Measurements from ENCODE around the gene MYL7.
"Not testable (repeated sequence)": the region's sequence is repeated elsewhere in the genome, so short reads cannot be mapped to it uniquely, and the experiment has no call there.

The MYL7 gene

DNA sequence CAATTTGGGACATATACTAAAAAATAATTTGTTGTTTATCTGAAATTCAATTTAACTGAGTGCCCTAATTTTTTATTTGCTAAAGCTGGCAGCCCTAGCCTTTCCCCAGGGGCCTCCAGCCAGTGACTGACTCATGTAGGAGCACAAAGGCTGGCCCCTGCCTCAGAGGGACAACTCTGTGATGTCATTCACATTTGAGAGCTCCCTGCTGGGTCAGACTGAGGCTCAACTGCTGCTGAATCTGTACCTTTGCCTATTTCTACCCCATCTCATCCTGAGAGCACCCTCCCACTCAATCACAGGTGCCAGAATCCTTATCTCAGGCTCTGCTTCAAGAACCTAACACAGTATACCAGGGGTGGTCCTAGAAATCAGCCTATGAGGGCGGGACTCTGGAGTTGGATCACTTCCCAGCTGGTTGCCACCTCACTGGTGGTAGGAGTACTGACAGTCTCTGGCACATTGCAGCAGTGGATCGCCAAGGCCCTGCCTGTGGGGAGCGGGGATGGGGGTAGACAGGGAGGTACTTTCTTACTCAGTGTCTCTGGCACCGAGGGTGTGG is 36.5 kb upstream of the MYL7 start:
- Histone ChIP-seq H4K20me1 (ENCODE audit: control insufficient read depth, insufficient read depth, low read depth, low read length) (no peaks in the 10 kb centered on the region), H3K9me2 (replicated peaks; ENCODE audit: control insufficient read depth, low read length) (no peaks in the 10 kb centered on the region), H3F3A (ENCODE audit: control insufficient read depth, insufficient read depth) (no peaks in the 10 kb centered on the region), H3K27me3 (ENCODE audit: control insufficient read depth, low read length) (peaks cover 56% of the 10 kb centered on the region), H3K36me3 (ENCODE audit: control insufficient read depth, low read length) (no peaks in the 10 kb centered on the region), H3K27ac (ENCODE audit: low read depth, low read length) (no peak overlapping the region), H3K4me2 (ENCODE audit: low read length) (no peak overlapping the region), H3K9me3 (ENCODE audit: control insufficient read depth, insufficient read depth, low read length) (peaks cover 10% of the 10 kb centered on the region), H3K4me1 (ENCODE audit: control insufficient read depth, low read length) (no peaks in the 10 kb centered on the region), H3K79me2 (ENCODE audit: control insufficient read depth, low read length) (no peaks in the 10 kb centered on the region), H3K4me3 (ENCODE audit: low read length) (no peak overlapping the region)
- no peak for TF ChIP-seq EZH2phosphoT487 (IDR thresholded peaks at IDR 0.05; ENCODE audit: borderline replicate concordance, low read length)
- no peak for TF ChIP-seq CTCF (IDR thresholded peaks at IDR 0.05; ENCODE audit: low read depth, low read length, poor library complexity, severe bottlenecking)

DNA sequence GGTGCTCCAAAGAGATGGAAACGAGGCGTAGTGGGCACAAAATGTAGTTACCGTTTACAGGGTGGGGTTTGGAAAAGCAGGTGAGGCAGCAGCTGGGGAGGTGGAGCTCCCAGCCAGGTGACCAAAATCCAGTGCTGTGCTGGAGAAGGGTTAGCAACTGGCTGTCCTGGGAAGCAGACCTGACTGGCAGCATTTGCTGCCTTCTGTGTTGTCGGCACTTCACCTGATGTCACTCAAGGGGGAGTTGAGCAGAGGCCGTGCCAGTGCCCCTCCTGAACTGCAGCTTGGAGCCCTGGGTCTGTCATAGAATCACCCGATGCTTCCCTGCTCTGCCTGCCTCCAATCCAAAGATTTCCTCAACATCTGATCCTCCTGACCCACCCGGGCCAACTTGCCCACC is 35.4 kb upstream of the MYL7 start:
- H3K79me2 ChIP-seq (ENCODE audit: control insufficient read depth, low read length), result no peaks in the 10 kb centered on the region
- no peaks in the 10 kb centered on the region for H3K36me3 ChIP-seq (ENCODE audit: control insufficient read depth, low read length)
- no peaks in the 10 kb centered on the region for H3K4me1 ChIP-seq (ENCODE audit: control insufficient read depth, low read length)
- no peaks in the 10 kb centered on the region for H3K9me3 ChIP-seq (ENCODE audit: control insufficient read depth, insufficient read depth, low read length)
- peaks cover 53% of the 10 kb centered on the region for H3K27me3 ChIP-seq (ENCODE audit: control insufficient read depth, low read length)
- no peak overlapping the region for H3K4me3 ChIP-seq (ENCODE audit: low read length)
- TF ChIP-seq EZH2phosphoT487 (IDR thresholded peaks at IDR 0.05; ENCODE audit: borderline replicate concordance, low read length), result no peak
- no peak for TF ChIP-seq CTCF (IDR thresholded peaks at IDR 0.05; ENCODE audit: low read depth, low read length, poor library complexity, severe bottlenecking)
- H3K27ac ChIP-seq (ENCODE audit: low read depth, low read length), result no peak overlapping the region
- H3K9me2 ChIP-seq (replicated peaks; ENCODE audit: control insufficient read depth, low read length), result no peaks in the 10 kb centered on the region
- no peaks in the 10 kb centered on the region for H3F3A ChIP-seq (ENCODE audit: control insufficient read depth, insufficient read depth)
- H4K20me1 ChIP-seq (ENCODE audit: control insufficient read depth, insufficient read depth, low read depth, low read length), result no peaks in the 10 kb centered on the region
- H3K4me2 ChIP-seq (ENCODE audit: low read length), result no peak overlapping the region

- Histone ChIP-seq H3K79me2 (ENCODE audit: control insufficient read depth, low read length) (no peaks in the 10 kb centered on the region), H3K9me2 (replicated peaks; ENCODE audit: control insufficient read depth, low read length) (no peaks in the 10 kb centered on the region), H3F3A (ENCODE audit: control insufficient read depth, insufficient read depth) (no peaks in the 10 kb centered on the region), H3K27me3 (ENCODE audit: control insufficient read depth, low read length) (peaks cover 48% of the 10 kb centered on the region), H3K27ac (ENCODE audit: low read depth, low read length) (no peak overlapping the region), H3K36me3 (ENCODE audit: control insufficient read depth, low read length) (no peaks in the 10 kb centered on the region), H3K4me1 (ENCODE audit: control insufficient read depth, low read length) (no peaks in the 10 kb centered on the region), H4K20me1 (ENCODE audit: control insufficient read depth, insufficient read depth, low read depth, low read length) (no peaks in the 10 kb centered on the region), H3K9me3 (ENCODE audit: control insufficient read depth, insufficient read depth, low read length) (no peaks in the 10 kb centered on the region), H3K4me3 (ENCODE audit: low read length) (no peak overlapping the region), H3K4me2 (ENCODE audit: low read length) (no peak overlapping the region)
- TF ChIP-seq CTCF (IDR thresholded peaks at IDR 0.05; ENCODE audit: low read depth, low read length, poor library complexity, severe bottlenecking) (no peak), EZH2phosphoT487 (IDR thresholded peaks at IDR 0.05; ENCODE audit: borderline replicate concordance, low read length) (no peak)
Measured at GRCh38 chr7:44175730-44176129, 34.6 kb upstream of the MYL7 start.

DNA sequence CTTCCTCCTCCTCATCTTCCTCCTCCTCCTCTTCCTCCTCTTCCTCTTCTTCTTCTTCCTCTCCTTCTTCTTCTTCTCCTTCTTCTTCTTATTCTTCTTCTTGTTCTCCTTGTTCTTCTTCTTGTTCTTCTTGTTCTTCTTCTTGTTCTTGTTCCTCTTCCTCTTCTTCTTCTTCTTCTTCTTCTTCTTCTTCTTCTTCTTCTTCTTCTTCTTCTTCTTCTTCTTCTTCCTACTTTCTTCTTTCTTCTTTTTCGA is 33.5 kb upstream of the MYL7 start:
- not testable (repeated sequence) for H3F3A ChIP-seq (ENCODE audit: control insufficient read depth, insufficient read depth); H3K36me3 ChIP-seq (ENCODE audit: control insufficient read depth, low read length)

More for the DNA sequence above, 33.5 kb upstream of the MYL7 start:
- not testable (repeated sequence) for H3K4me1 ChIP-seq (ENCODE audit: control insufficient read depth, low read length); H3K9me2 ChIP-seq (replicated peaks; ENCODE audit: control insufficient read depth, low read length); H4K20me1 ChIP-seq (ENCODE audit: control insufficient read depth, insufficient read depth, low read depth, low read length); H3K9me3 ChIP-seq (ENCODE audit: control insufficient read depth, insufficient read depth, low read length); H3K79me2 ChIP-seq (ENCODE audit: control insufficient read depth, low read length); H3K27ac ChIP-seq (ENCODE audit: low read depth, low read length); H3K4me3 ChIP-seq (ENCODE audit: low read length); H3K4me2 ChIP-seq (ENCODE audit: low read length)
- H3K27me3 ChIP-seq (ENCODE audit: control insufficient read depth, low read length), result peaks cover 49% of the 10 kb centered on the region

Data from DOHH2 (cell line).